HK-2 (cell line): ENCODE data around the gene PHKA1.
A peak's percentile ranks its signal among the peaks of the same experiment; 100 is the strongest.
"Not testable (repeated sequence)": the region's sequence is repeated elsewhere in the genome, so short reads cannot be mapped to it uniquely, and the experiment has no call there.

Source experiments
- DNase-seq: peaks from one replicate; pipeline ENCODE4 v3.0.0-alpha.2; 2018; ENCODE audit not compliant: unreplicated experiment

Gene PHKA1

DNA sequence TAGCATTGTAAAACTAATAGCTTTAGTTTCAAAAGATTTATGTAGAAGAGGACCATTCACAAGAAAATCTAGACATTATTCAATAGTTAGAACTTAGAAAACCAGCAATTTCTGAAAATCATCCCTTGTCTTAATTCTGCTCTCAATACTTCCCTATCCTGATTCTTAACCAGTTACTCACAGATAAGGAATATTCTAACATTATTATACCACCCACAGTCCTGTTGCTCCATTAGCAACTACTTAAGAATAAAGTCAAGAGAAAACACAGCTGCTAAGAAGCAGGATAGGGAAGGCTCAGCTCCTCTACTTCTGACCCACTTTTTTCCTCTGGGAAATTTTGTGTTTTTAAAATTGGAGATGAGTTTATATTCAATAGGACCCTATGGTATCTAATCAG is 47.7 kb downstream of the PHKA1 start:
- DNase-seq = no peak

DNA sequence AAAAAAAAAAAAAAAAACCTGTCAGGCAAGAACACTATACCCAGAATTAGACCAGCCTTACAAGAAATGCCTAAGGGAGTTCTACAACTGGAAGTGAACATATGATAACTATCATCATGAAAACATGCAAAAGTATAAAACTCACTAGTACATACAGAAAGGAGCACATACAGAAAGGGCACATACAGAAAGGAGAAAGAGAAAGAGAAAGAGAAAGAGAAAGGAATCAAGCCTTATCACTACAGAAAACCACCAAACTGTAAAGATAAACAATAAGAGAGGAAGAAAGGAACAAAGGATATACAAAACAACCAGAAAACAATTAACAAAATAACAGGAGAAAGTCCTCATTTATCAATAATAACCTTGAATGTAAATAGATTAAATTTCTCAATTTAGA is 50.4 kb downstream of the PHKA1 start:
- DNase-seq = no peak

DNA sequence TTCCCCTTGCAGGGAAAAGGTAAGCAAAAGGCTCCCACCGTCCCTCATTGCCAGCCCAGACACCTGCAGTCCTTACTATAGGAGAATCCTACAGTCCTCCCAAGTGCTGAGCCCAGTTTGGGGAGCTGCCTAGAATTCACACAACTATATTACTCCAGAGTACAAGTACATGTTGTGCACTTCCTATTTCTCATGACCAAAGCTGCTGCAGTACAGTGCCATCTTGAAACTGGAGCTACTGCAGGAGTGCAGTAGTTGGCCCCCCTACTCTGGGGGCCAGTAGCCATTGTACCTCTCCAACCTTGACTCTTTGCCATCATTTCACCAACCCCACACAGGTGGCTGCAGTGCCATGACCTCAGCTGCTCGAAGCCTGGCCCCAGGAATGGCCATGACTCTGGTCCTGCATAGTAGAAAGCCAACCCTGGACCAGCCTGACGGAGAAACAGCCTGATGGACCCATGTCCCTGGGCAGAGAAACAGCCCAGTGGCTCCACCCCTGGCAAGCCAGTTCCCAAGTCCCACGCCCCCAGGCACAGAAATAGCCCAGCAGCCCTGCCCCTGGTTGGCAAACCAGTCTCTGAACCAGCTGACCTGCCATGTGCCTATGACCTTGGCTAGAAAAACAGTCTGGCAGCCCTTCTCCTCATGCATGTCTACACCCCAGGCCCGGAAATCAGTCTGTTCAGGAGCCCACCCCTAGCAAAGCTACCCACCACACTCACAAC is 51.9 kb downstream of the PHKA1 start:
- DNase-seq = no peak

DNA sequence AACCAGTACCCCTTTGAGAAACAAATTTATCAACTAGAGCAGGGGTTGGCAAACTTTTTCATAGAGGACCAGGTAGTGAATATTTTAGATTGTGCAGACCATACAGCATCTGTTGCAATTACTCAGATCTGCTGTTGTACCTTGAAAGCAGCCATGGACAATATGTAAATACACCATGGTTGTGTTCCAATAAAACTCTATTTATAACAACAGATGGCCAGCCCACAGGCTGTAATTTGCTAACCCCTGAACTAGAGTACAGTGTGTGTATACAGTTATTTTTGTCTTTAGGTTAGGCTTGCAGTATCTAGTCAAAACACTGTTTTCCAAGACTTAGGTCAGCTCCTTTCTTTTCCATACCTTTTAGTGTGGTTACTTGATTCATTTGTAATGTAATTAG is 54.4 kb downstream of the PHKA1 start:
- DNase-seq = no peak

DNA sequence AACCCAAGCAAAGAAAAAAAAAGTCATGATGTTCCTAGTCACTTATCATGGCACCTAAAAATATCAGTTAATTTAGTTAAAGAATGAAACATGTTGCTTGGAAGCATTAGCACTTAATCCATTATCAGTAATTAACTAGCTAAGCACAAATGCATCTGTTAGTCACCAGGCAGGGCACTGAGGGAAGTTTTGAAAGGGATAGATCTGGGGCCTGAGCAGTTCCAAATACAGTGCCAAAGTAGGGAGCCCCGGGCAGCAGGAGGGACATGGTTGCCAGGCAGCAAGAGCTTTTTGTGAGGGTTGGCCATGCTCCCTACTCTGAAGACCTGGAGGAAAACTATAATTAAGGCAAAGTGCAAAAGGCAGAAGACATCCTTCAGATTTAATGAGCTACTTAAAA is 62.0 kb downstream of the PHKA1 start:
- DNase-seq = no peak

DNA sequence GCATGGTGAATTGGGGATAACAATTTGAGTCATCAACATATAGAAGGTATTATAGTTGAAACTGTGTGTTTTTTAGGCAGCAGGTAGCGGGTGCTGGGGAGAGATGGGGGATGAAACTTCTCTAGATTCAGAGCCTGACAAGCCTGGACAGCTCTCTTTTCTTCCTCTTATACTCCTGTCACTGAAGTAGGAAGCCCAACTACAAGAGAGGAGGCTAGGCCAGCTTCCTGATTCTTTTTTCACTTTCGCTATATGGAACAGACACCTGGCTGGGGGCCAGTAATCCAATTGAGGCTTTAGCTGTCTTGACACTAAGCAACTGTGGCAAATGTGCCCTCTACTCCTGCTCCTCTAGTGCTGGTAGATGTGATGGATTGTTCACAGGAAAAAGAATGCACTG is 69.2 kb downstream of the PHKA1 start:
- no peak for DNase-seq

DNA sequence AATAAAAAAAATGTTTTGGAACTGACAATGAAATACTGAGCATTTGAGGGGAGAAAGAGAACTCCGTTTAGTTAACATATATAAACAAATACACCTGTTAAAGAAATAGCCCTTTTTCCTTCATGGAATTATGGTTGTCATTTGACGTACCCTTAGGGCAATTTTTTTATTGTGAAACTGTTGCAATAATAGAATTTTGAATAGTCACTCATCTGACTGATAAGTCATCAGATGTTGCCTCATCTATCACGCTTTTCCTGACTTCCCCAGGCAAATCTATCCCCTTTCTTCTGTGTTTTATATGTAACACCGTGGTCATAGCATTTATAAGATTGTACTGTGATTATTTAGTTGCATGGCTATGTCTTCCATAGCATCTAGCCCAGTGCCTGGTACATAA is 72.5 kb downstream of the PHKA1 start:
- DNase-seq = no peak

DNA sequence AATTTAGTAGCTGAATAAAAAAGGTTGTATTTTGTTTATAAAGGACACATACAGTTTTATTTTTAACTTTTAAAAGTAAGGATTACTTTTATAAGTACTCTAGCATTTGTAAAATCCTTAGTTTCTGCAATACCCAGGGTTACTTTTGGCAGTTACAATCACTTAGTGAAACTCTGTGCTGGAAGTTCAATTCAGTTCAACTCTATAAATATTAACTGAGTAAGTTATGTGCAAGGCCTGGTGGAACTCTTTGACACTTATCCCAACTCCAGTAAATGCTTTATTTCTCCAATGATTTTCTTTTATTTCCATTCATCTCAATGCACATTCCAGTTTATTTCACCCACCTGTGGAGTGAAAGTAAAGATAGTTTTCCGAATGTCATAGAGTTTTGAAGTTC is 78.2 kb downstream of the PHKA1 start:
- DNase-seq = no peak

DNA sequence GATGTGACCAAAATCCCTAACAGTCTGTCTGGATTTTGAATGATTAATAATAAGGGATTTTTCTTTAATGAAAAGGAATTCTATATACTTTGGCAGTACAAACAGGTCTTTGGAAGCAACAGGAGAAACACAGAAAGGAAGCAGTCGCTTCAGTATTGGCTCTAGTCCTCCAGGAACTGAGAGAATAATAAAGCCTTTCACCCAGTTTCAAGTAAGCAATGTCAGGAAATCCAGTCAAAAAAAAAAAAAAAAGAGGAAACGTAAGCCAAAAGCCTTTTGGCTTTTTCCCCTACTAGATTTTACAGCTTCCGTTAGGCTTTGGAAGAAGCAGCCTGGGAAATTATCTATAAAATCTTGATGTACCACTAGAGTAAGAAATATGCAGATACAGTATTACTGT is 79.8 kb downstream of the PHKA1 start:
- no peak for DNase-seq

DNA sequence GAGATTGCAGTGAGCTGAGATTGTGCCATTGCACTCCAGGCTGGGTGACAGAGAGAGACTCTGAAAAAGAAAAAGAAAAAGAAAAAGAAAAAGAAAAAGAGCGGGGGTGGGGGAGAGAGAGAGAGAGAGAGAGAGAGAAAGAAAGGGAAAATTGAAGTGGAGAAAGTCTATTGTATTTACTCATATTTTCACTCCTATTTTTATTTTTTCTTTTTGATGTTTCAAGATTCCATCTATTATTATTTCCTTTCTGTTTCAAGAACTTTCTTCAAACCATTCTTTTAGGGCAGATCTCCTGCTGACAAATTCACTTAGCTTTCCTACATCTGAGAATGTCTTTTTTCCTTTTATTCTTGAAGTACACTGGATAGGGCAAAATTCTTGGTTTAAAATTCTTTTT is 83.9 kb downstream of the PHKA1 start:
- no peak for DNase-seq

DNA sequence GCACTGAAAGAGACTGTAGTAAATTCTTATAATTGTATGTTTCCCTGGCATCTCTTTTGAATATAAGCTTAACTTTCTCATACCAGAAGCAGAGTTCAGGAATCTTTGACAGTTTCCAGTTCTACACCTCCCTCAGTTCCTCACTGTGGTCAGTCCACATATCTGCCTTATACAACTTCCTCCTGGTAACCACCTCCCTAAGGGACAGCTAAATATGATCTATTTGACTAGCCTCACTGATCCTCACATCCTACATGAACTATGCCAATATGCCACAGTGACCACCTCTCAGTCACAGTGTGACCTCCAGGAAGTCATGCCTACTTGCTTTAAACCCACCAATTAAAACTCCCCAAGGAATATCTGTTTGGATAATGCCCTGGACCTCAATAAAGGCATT is 89.9 kb downstream of the PHKA1 start:
- DNase-seq = no peak

DNA sequence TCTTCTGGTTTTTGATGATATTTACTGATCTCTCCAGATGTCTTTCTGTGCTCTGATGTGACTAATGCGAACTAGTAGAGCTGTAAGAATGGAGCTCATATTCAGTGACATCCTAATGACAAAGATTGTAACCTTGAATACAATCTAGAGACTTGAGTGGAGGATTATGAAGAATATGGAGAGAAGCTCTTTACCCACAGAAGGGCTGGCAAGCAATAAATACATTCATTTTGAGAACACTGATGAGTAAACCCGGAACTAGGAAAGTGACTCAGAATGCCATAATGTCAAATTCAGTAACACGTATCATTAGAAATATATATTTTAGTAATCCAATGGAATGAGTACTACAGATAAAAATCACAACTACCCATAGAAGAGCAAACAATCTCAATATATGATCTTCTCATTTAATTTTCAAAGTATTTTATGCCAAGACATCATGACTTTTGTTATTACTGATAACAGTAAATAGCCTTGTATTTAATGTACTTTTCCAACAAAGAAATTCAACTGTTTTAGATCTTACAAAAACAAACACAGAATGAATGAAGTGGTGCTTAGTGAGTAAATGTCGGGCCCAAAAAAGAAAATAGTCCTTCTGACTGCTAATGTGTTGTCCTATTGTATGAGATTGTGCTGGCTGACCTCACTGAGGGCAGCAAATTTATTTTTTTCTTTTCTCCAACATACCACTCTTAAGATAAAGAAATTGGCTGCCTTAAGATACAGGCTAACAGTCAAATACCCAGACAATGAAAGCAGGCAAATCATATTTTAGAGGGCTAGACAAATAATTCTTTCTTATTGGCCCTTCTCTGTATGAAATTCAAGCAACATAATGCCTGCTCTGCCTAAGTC is 92.3 kb downstream of the PHKA1 start:
- DNase-seq = no peak

DNA sequence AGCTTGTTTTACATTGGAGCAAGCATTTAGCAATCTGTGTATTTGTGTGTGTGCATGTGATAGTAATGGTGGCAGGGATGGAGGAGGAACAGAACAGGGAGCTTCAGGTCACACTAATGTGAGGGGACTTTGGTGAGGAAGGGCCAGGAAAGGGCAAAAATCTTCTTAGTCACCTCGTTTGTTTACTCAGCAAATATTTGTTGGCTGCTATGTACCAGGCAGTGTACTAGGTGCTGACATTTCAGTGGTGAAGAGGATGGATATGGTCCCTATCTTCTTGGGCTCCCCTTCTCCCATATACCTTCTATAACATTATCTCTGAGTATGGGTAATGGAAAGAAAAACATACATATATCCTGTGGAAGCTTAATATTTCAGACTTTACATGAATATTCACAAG is 92.9 kb downstream of the PHKA1 start:
- DNase-seq = no peak

DNA sequence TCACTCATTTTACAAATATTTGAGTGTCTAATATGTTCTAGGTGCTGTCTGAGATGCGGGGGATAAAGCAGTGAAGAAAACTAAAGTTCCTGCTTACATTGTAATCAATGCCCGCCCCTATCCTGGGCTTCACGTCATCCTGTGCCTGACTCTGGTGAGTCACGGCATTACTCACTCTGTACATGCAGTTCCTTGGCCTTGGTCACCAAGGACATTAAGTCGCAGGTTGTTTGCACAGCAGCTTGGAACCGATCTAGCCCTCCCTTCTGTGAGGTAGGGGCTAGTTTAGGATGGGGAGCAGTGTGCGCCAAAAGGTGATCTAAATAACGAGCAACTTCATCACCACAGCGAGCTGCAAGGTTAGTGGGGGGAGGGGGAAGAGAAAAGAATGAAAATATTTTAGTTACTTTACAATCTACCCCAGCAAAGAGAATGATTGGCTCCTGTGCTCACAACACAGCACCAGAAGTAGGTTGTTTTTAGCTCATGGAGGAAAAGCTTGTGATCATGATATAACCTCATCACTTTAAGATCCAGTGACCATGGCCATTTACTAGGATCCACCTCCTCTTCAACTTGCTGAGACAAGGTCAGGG is 93.5 kb downstream of the PHKA1 start:
- DNase-seq = peak; percentile 54

DNA sequence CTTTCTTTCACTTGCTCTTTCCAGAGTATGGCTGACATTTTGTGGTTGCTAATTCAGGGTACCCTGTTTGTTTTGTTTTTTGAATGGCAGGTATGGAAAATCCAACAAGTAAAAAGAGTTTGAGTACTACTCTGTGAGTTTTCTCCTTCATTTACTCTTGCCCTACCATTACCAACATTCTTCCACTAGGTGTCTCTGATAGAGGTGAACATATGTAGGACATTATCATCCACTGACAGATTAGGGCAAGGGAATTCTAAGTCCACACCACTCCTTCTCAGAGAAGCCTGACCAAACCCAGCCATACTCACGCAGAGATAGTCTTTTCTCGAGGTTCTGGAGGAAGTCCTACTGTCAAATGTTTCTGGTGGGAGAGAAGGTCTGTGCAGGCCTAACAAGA is 104.8 kb downstream of the PHKA1 start:
- no peak for DNase-seq

DNA sequence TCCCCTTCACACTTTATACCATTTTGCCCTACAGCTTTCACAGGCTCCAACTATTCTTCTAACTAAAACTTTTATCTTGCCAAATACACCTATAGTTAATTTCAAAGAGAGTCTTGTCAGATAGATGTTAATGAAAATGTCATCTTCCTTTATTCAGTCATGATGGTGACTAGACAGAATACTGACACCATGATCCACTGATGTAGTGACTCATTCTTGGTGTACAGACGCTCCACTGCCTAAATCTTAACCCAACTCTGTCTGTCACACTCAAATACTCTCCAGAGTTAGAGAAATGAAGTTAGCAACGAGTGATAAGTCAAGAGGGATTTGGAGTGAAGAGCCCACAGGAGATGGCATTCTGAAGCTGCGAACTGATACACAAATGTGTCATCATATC is 109.4 kb downstream of the PHKA1 start:
- no peak for DNase-seq

DNA sequence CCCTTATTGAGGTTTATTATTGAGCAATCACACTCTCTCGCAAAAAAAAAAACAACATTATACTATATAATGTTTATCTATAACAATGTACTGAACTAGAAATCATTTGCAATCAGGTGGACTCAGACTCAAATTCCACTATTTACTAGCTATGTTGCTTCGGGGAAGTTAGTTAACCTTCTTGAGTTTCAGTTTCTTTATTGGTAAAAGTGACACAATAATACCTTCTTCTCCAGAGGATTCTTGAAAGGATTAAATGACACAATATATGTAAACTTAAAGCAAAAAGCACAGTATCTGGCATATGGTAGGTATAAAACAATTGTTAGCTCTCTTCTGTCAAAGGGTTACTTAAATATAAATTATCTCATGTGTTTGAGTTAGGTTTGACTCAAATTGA is 110.0 kb downstream of the PHKA1 start:
- DNase-seq = no peak

DNA sequence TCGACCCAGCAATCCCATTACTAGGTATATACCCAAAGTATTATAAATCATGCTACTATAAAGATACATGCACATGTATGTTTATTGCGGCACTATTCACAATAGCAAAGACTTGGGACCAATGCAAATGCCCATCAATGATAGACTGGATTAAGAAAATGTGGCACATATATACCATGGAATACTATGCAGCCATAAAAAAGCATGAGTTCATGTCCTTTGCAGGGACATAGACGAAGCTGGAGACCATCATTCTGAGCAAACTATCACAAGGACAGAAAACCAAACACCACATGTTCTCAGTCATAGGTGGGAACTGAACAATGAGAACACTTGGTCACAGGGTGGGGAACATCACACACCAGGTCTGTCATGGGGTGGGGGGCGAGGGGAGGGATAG is 123.1 kb downstream of the PHKA1 start:
- DNase-seq = not testable (repeated sequence)

DNA sequence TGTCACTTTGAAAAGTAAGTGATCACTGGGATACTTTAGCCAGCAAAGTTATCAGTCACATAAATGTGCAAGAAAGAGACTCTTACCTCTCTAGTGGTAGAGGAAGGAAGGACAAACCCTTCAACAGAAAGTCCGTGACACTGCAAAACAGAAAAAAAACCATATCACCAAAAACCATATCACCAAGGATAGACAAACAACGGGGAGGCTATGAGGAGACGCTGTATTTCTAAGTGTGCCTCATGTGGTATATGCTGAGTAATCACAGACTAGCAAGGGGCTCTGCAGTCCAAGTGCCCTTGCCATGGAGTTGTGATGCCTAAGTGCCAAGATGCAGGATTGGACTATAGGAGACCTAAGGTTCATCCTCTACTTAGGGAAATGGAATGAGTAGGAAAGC is 129.9 kb downstream of the PHKA1 start:
- DNase-seq = no peak

DNA sequence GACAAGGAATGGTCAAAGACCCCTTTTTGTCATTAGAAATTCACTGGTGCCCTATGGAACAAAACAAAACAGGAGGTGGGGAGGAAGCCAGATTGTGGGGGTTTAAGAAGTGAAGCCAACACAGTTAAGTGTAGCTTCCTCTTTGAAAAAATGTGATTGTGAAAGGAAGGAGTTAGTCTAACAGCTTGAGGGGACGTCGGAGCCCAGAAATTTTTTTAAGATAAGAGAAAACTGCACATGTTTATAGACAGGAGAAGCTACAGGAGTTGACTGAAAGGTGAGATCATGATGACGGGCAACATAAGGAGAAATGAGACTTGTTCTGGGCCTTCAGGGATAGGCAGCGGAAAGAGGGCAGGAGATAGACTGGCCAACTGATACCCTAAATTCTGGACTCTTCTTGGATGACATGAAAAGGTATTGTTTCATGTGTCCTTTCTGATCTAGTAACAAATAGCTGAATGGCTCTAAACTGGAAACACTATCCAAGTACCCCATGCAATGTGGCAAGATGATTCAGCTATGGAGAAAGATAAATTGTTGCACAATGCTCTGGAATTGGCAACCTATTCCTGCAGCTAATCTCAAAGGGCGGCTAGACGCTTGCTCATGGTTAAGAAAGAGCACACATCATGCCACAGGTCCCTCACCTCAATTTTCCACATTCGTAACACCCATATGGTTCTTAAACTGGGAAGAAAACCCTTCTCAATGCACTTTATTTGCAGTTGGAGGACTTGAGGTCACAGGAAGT is 137.8 kb downstream of the PHKA1 start:
- DNase-seq = no peak

DNA sequence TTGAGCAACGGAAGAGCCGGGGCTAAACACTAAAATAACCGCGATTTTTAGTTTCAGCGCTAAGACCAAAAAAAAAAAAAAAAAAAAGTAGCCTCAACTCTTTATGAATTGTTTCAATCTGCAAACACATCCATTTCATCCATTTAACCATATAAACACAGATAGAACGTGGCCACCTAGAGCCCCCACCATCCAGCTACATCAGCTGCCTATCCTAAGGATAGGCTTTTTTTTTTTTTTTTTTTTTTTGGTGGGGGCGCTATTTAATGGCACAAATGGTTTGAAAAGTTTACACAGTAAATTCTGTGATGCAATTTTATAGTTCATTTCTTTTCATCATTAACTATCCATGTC is 141.0 kb downstream of the PHKA1 start:
- no peak for DNase-seq
